ENCODE data around the gene LNP1.

- TF ChIP-seq CTCF (optimal IDR thresholded peaks at IDR 0.05 in 1 of 3, IDR thresholded peaks at IDR 0.05 in 1 of 3, conservative IDR thresholded peaks at IDR 0.05 in 1 of 3; ENCODE audit: extremely low read depth in 1 of 3, insufficient read depth in 2 of 3, low read length in 3 of 3) (no peak), EZH2 (IDR thresholded peaks at IDR 0.05; ENCODE audit: low read length) (no peak)
These were observed 12.3 kb upstream of the LNP1 start for GRCh38 chr3:100389025-100389424.

Data from keratinocyte (primary cell).